ENCODE results near the gene ADAM10.

Gene ADAM10

GRCh38 chr15:58590926-58591325 is 158.6 kb downstream of the ADAM10 start:
- Histone ChIP-seq H3K36me3 (ENCODE audit: control insufficient read depth in 5 of 5, insufficient read depth in 5 of 5, low read length in 5 of 5) (peaks cover 0 to 3% (median 0%) of the 10 kb centered on the region in 5 donors), H3K9ac (ENCODE audit: low read length in 5 of 5) (no peak overlapping the region), H3K4me3 (ENCODE audit: low read depth in 1 of 5, low read length in 5 of 5) (no peak overlapping the region), H3K27ac (ENCODE audit: low read depth, low read length) (no peak overlapping the region), H3K9me3 (ENCODE audit: control insufficient read depth in 5 of 5, low read length in 5 of 5) (no peaks in the 10 kb centered on the region), H3K27me3 (ENCODE audit: control insufficient read depth in 5 of 5, insufficient read depth in 4 of 5, low read length in 5 of 5) (no peaks in the 10 kb centered on the region), H3K4me1 (ENCODE audit: control insufficient read depth in 5 of 5, insufficient read depth in 5 of 5, low read length in 5 of 5) (peaks cover 0 to 4% (median 0%) of the 10 kb centered on the region in 5 donors)

GRCh38 chr15:58590236-58590635 is 159.3 kb downstream of the ADAM10 start:
- no peak overlapping the region for H3K4me3 ChIP-seq (ENCODE audit: low read depth in 1 of 5, low read length in 5 of 5)
- no peaks in the 10 kb centered on the region for H3K27me3 ChIP-seq (ENCODE audit: control insufficient read depth in 5 of 5, insufficient read depth in 4 of 5, low read length in 5 of 5)
- H3K9ac ChIP-seq (ENCODE audit: low read length in 5 of 5) = no peak overlapping the region
- peaks cover 0 to 1% (median 0%) of the 10 kb centered on the region in 5 donors for H3K4me1 ChIP-seq (ENCODE audit: control insufficient read depth in 5 of 5, insufficient read depth in 5 of 5, low read length in 5 of 5)
- H3K36me3 ChIP-seq (ENCODE audit: control insufficient read depth in 5 of 5, insufficient read depth in 5 of 5, low read length in 5 of 5) = peaks cover 0 to 3% (median 0%) of the 10 kb centered on the region in 5 donors
- H3K27ac ChIP-seq (ENCODE audit: low read depth, low read length) = no peak overlapping the region
- H3K9me3 ChIP-seq (ENCODE audit: control insufficient read depth in 5 of 5, low read length in 5 of 5) = no peaks in the 10 kb centered on the region

- Histone ChIP-seq H3K9me3 (ENCODE audit: control insufficient read depth in 5 of 5, low read length in 5 of 5) (no peaks in the 10 kb centered on the region), H3K4me1 (ENCODE audit: control insufficient read depth in 5 of 5, insufficient read depth in 5 of 5, low read length in 5 of 5) (peaks cover 0 to 2% (median 0%) of the 10 kb centered on the region in 5 donors), H3K36me3 (ENCODE audit: control insufficient read depth in 5 of 5, insufficient read depth in 5 of 5, low read length in 5 of 5) (peaks cover 0 to 3% (median 0%) of the 10 kb centered on the region in 5 donors), H3K4me3 (ENCODE audit: low read depth in 1 of 5, low read length in 5 of 5) (no peak overlapping the region), H3K27me3 (ENCODE audit: control insufficient read depth in 5 of 5, insufficient read depth in 4 of 5, low read length in 5 of 5) (no peaks in the 10 kb centered on the region), H3K9ac (ENCODE audit: low read length in 5 of 5) (no peak overlapping the region), H3K27ac (ENCODE audit: low read depth, low read length) (no peak overlapping the region)
These were observed 160.5 kb downstream of the ADAM10 start for GRCh38 chr15:58589047-58589446.

GRCh38 chr15:58588096-58588495 is 161.4 kb downstream of the ADAM10 start:
- Histone ChIP-seq H3K27me3 (ENCODE audit: control insufficient read depth in 5 of 5, insufficient read depth in 4 of 5, low read length in 5 of 5) (no peaks in the 10 kb centered on the region), H3K36me3 (ENCODE audit: control insufficient read depth in 5 of 5, insufficient read depth in 5 of 5, low read length in 5 of 5) (no peaks in the 10 kb centered on the region), H3K9me3 (ENCODE audit: control insufficient read depth in 5 of 5, low read length in 5 of 5) (no peaks in the 10 kb centered on the region), H3K9ac (ENCODE audit: low read length in 5 of 5) (no peak overlapping the region), H3K4me3 (ENCODE audit: low read depth in 1 of 5, low read length in 5 of 5) (no peak overlapping the region), H3K27ac (ENCODE audit: low read depth, low read length) (no peak overlapping the region), H3K4me1 (ENCODE audit: control insufficient read depth in 5 of 5, insufficient read depth in 5 of 5, low read length in 5 of 5) (peaks cover 0 to 2% (median 0%) of the 10 kb centered on the region in 5 donors)

GRCh38 chr15:58587486-58587885 is 162.0 kb downstream of the ADAM10 start:
- Histone ChIP-seq H3K9ac (ENCODE audit: low read length in 5 of 5) (no peak overlapping the region), H3K27me3 (ENCODE audit: control insufficient read depth in 5 of 5, insufficient read depth in 4 of 5, low read length in 5 of 5) (no peaks in the 10 kb centered on the region), H3K4me3 (ENCODE audit: low read depth in 1 of 5, low read length in 5 of 5) (no peak overlapping the region), H3K9me3 (ENCODE audit: control insufficient read depth in 5 of 5, low read length in 5 of 5) (no peaks in the 10 kb centered on the region), H3K4me1 (ENCODE audit: control insufficient read depth in 5 of 5, insufficient read depth in 5 of 5, low read length in 5 of 5) (peaks cover 0 to 2% (median 0%) of the 10 kb centered on the region in 5 donors), H3K36me3 (ENCODE audit: control insufficient read depth in 5 of 5, insufficient read depth in 5 of 5, low read length in 5 of 5) (no peaks in the 10 kb centered on the region), H3K27ac (ENCODE audit: low read depth, low read length) (no peak overlapping the region)

- H3K4me1 ChIP-seq (ENCODE audit: control insufficient read depth in 5 of 5, insufficient read depth in 5 of 5, low read length in 5 of 5) = peaks cover 0 to 2% (median 0%) of the 10 kb centered on the region in 5 donors
- no peaks in the 10 kb centered on the region for H3K27me3 ChIP-seq (ENCODE audit: control insufficient read depth in 5 of 5, insufficient read depth in 4 of 5, low read length in 5 of 5)
- H3K9ac ChIP-seq (ENCODE audit: low read length in 5 of 5) = no peak overlapping the region
- no peak overlapping the region for H3K4me3 ChIP-seq (ENCODE audit: low read depth in 1 of 5, low read length in 5 of 5)
- no peaks in the 10 kb centered on the region for H3K9me3 ChIP-seq (ENCODE audit: control insufficient read depth in 5 of 5, low read length in 5 of 5)
- H3K36me3 ChIP-seq (ENCODE audit: control insufficient read depth in 5 of 5, insufficient read depth in 5 of 5, low read length in 5 of 5) = no peaks in the 10 kb centered on the region
- H3K27ac ChIP-seq (ENCODE audit: low read depth, low read length) = no peak overlapping the region
These were observed 163.6 kb downstream of the ADAM10 start for GRCh38 chr15:58585693-58586443.

- Histone ChIP-seq H3K4me1 (ENCODE audit: control insufficient read depth in 5 of 5, insufficient read depth in 5 of 5, low read length in 5 of 5) (peaks cover 0 to 2% (median 0%) of the 10 kb centered on the region in 5 donors), H3K9ac (ENCODE audit: low read length in 5 of 5) (no peak overlapping the region), H3K27me3 (ENCODE audit: control insufficient read depth in 5 of 5, insufficient read depth in 4 of 5, low read length in 5 of 5) (no peaks in the 10 kb centered on the region), H3K36me3 (ENCODE audit: control insufficient read depth in 5 of 5, insufficient read depth in 5 of 5, low read length in 5 of 5) (no peaks in the 10 kb centered on the region), H3K27ac (ENCODE audit: low read depth, low read length) (no peak overlapping the region), H3K9me3 (ENCODE audit: control insufficient read depth in 5 of 5, low read length in 5 of 5) (no peaks in the 10 kb centered on the region), H3K4me3 (ENCODE audit: low read depth in 1 of 5, low read length in 5 of 5) (no peak overlapping the region)
These were observed 164.6 kb downstream of the ADAM10 start for GRCh38 chr15:58584789-58585461.

GRCh38 chr15:58583171-58583908 is 166.2 kb downstream of the ADAM10 start:
- Histone ChIP-seq H3K27ac (ENCODE audit: low read depth, low read length) (no peak overlapping the region), H3K4me1 (ENCODE audit: control insufficient read depth in 5 of 5, insufficient read depth in 5 of 5, low read length in 5 of 5) (peaks cover 0 to 2% (median 0%) of the 10 kb centered on the region in 5 donors), H3K9me3 (ENCODE audit: control insufficient read depth in 5 of 5, low read length in 5 of 5) (no peaks in the 10 kb centered on the region), H3K4me3 (ENCODE audit: low read depth in 1 of 5, low read length in 5 of 5) (no peak overlapping the region), H3K27me3 (ENCODE audit: control insufficient read depth in 5 of 5, insufficient read depth in 4 of 5, low read length in 5 of 5) (no peaks in the 10 kb centered on the region), H3K36me3 (ENCODE audit: control insufficient read depth in 5 of 5, insufficient read depth in 5 of 5, low read length in 5 of 5) (no peaks in the 10 kb centered on the region), H3K9ac (ENCODE audit: low read length in 5 of 5) (no peak overlapping the region)

GRCh38 chr15:58582160-58582559 is 167.3 kb downstream of the ADAM10 start:
- H3K27me3 ChIP-seq (ENCODE audit: control insufficient read depth in 5 of 5, insufficient read depth in 4 of 5, low read length in 5 of 5) = no peaks in the 10 kb centered on the region
- no peaks in the 10 kb centered on the region for H3K36me3 ChIP-seq (ENCODE audit: control insufficient read depth in 5 of 5, insufficient read depth in 5 of 5, low read length in 5 of 5)
- no peak overlapping the region for H3K27ac ChIP-seq (ENCODE audit: low read depth, low read length)
- no peak overlapping the region for H3K9ac ChIP-seq (ENCODE audit: low read length in 5 of 5)
- H3K9me3 ChIP-seq (ENCODE audit: control insufficient read depth in 5 of 5, low read length in 5 of 5) = no peaks in the 10 kb centered on the region
- H3K4me1 ChIP-seq (ENCODE audit: control insufficient read depth in 5 of 5, insufficient read depth in 5 of 5, low read length in 5 of 5) = peaks cover 0 to 2% (median 0%) of the 10 kb centered on the region in 5 donors
- no peak overlapping the region for H3K4me3 ChIP-seq (ENCODE audit: low read depth in 1 of 5, low read length in 5 of 5)

GRCh38 chr15:58576657-58577056 is 172.8 kb downstream of the ADAM10 start:
- Histone ChIP-seq H3K27ac (ENCODE audit: low read depth, low read length) (no peak overlapping the region), H3K9ac (ENCODE audit: low read length in 5 of 5) (no peak overlapping the region), H3K4me3 (ENCODE audit: low read depth in 1 of 5, low read length in 5 of 5) (no peak overlapping the region), H3K27me3 (ENCODE audit: control insufficient read depth in 5 of 5, insufficient read depth in 4 of 5, low read length in 5 of 5) (no peaks in the 10 kb centered on the region), H3K9me3 (ENCODE audit: control insufficient read depth in 5 of 5, low read length in 5 of 5) (no peaks in the 10 kb centered on the region), H3K4me1 (ENCODE audit: control insufficient read depth in 5 of 5, insufficient read depth in 5 of 5, low read length in 5 of 5) (no peaks in the 10 kb centered on the region), H3K36me3 (ENCODE audit: control insufficient read depth in 5 of 5, insufficient read depth in 5 of 5, low read length in 5 of 5) (no peaks in the 10 kb centered on the region)

Measured in subcutaneous abdominal adipose tissue (tissue), 5 donors.